NCI-H2029 (cell line): ENCODE data around the gene APOL3.
"Not testable (repeated sequence)": the region's sequence is repeated elsewhere in the genome, so short reads cannot be mapped to it uniquely, and the experiment has no call there.

ENCODE experiments used
- DNase-seq: peaks from one replicate; lab custom pipeline; 2025; lab: John Stamatoyannopoulos, UW

Gene APOL3

DNA sequence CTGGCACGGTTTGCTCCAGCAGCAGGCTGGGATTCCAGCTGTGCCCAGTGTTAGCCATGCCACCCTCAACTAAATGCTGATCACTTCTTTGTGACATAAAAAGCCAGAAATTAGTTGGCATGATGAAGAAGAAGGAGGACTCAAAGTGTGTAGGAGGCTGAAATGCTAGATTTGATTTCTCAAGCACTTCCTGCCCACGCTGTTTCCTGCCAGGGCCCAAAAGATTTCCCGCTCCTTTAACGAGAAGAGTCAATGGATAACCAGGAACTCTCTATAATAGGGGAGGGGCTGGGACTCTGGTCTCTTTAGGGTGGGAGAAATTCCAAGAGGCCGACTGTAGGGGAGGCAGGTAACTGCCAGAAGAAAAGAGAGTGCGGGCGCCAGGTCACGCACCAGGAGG, 26.4 kb downstream of the APOL3 start:
- no peak for DNase-seq

DNA sequence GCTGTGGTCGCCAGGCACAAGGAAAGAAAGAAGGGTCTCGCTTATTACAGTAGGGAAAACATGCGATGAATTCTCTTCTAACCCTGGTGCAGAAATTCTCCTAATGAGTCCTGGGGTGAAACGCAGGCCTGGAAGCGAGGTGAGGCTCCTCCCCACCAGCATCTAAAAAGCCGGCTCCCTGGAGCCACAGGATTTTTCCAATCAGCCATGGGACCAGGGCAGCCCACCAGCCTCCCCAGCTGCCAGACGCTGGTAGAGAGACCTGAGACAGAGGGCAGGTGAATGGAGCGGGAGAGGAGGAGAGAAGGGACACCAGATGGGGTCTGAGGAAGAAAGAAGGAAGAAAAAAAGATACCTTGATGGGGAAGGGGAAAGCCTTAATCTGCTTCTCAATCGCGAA, 28.6 kb downstream of the APOL3 start:
- no peak for DNase-seq

DNA sequence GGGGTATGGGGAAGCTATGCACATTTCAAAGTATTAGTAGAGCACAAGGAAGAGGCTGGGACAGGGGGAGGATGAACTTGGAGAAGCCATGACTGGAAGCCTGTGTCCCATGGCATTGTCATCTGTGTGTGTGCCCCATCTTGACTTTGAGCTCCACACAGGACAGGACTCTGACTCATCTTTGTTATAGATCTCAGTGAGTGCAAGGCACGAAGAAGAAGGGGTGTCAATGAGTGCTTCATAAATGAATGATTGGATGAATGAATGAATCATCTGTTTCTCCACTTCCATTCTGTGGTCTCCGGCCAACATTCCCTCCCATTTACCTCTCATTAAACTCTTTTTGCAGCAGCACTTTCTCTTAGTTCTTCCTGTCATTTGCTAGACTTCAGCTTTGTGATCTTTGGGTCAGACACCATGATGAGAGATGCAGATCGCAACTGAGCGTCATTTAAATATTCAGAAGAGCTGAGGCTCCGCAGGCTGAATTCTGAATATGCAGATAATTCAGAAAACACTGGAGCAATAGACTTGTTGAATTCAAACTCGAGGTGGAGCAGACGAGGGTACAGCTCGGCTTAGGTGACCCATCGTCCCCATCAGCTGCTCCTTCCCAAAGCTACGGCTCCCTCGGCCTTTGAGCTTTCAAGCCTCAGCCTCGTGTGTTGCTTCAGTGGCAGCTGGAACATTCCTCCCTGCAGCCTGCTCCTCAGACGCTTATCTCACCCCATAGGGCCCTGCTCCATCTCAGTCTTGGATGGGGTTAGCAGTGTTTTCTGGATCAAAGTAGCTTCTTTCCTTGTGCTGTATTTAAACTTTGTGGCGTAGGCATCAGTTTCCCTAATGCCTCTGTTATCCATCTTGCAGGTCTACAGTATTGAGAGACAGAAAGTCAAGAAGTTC, 30.8 kb downstream of the APOL3 start:
- no peak for DNase-seq

DNA sequence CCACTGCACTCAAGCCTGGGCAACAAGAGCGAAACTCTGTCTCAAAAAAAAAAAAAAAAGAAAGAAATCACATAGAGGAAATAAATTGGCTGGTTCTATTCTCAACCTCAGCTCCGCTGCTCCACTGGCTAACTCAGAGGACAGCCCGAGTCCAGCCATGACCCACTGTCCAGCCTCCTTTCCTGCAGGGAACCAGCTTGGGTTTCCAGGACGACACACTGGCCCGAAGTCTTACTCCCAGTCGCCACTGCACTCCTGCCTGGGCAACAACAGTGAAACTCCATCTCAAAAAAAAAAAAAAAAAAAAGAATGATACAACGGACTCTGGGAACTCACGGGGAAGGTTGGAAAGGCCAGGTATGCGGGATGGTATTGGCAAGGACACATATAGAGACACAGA, 31.5 kb downstream of the APOL3 start:
- DNase-seq, result no peak

DNA sequence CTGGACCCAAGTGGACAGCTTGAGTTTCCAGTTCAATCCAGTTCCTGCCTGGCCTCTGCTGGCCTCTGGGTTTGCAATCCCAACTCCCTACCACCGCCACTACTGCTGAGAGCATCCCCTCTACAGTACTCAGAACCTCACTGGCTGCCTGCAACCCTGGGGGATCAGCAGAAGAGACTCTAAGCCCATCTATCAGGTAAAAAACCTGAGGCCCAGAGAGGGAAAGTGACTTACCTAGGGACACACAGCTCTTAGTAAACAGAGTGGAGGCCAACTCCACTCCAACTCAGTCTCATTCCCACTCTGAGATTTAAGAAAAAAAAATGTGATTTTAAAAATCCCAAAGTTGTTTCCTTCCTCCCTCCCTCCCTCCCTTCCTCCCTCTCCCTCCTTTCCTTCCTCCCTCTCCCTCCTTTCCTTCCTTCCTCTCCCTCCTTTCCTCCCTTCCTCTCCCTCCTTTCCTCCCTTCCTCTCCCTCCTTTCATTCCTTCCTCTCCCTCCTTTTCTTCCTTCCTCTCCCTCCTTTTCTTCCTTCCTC, 34.5 kb downstream of the APOL3 start:
- DNase-seq, result no peak

DNA sequence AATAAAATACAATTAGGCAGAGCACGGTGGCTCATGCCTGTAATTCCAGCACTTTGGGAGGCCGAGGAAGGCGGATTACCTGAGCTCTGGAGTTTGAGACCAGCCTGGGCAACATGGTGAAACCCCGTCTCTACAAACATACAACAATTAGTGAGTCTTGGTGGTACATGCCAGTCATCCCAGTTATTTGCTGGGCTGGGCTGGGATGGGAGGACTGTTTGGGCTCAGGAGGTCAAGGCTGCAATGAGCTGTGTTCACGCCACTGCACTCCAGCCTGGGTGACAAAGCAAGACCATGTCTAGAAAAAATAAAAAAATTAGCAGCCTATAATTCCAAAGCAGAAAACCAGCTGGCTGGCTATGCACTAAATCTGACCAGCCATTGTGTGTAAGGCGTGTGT, 35.1 kb downstream of the APOL3 start:
- DNase-seq, result no peak

DNA sequence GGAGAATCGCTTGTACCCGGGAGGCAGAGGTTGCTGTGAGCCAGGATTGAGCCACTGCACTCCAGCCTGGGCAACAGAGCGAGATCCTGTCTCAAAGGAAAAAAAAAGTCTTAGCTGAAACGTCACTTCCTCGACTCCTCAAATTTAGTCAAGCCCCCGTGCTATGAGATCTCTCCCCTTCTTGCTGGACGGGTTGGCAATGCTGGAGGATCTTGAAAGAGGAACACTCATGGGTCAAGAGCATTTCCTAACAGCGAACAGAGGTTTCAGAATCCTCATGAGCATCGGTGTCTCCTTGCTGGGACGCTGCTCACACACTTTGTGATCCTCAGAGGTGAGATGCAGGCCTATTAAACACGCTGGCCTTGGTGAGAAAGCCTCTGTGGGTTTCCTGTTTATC, 35.9 kb downstream of the APOL3 start:
- DNase-seq, result no peak

DNA sequence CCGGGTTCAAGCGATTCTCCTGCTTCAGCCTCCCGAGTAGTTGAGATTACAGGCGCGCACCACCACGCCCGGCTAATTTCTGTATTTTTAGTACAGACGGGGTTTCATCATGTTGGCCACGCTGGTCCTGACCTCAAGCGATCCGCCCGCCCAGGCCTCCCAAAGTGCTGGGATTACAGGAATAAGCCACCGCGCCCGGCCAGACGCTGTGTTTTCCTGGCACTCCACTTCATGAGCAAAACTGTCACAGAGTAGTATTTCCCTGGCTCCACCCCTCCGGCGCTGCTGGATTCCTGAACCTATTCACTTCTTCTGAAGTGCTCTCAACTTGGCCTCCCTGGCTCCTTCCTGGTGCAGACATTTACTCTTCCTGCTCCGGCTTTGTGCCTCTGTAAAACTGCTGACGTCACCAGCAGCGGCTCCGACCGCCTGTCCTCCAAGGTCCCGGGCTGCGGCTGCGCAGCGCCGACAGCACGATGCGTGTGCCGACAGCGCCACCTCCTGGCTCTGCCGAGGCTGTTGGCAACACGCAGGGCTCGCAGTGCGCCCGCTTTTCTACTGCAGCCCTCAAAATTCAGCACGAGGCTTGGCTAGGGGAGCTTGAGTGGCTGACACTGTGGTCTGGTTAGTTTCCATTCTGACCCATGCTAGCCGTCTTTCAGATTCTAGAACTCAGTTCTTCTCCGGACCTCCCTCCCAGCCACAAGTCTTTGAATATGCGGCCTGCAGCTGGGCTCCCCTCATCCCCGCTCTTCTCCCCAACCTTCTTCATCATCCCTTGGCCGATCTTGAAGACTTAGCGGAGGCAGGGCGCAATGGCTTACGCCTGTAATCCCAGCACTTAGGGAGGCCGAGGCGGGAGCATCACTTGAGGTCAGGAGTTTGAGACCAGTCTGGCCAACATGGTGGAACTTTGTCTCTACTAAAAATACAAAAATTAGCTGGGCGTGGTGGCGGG, 36.6 kb downstream of the APOL3 start:
- DNase-seq, result peak; percentile 97

DNA sequence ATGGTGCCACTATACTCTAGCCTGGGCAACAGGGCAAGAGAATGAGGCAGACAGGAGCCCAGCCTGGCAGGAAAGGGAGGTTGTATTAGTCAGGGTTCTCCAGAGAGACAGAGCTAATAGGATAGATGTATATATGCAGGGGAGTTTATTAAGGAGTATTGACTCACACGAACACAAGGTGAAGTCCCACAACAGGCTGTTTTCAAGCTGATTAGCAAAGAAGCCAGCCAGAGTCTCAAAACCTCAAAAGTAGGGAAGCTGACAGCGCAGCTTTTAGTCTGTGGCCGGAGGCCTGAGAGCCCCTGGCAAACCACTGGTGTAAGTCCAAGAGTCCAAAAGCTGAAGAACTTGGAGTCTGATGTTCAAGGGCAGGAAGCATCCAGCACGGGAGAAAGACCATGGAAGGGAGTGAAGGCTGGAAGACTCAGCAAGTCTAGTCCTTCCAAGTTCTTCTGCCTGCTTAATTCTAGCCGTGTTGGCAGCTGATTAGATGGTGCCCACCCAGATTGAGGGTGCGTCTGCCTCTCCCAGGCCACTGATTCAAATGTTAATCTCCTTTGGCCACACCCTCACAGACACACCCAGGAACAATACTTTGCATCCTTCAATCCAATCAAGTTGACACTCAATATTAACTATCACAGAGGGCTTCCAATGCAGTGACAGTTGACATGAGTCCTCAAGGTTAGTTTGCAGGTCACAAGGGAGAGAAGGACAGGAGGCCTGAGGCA, 39.8 kb downstream of the APOL3 start:
- not testable (repeated sequence) for DNase-seq

DNA sequence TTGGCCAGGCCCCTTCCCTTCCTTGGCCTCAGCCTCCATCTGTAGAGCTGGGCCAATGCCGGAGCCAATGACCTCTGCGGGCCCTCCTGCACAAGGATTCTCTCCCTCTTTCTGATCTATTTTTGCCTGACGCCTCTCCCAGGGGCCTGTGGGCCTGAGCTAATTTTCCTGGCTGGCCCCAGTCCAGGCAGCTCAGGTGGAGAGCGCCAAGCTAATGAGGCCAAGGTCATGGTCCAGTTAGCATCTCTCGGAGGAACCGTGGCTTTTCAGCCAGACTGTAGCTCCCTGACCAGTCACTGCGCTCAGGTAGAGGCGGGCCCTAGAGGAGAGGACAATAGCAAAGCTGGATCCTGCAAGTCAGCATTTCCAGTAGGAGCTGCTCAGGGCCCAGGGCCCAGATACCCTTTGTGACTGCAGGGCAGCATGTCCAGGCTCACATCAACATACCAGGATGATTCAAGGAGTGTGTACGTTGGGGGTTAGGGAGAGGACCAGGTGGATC, 43.5 kb downstream of the APOL3 start:
- DNase-seq, result no peak

DNA sequence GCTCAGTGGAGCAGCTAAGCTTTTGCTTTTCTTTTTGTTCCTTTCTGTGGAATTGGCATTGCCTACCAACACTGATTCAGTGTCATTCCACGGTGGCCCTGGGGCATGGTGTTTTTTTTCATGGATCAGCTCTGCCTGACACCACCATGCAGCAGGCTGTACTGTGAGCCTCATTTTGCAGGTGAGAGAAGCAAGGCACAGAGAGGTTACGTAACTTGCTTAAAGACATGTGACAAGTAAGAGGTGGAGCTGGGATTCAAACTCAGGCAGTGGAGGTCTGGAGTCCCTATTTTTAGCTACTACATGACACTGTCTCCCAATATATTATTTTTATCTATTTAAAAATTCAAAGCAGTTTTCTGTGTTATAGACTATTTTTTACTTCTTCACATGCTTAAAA, 44.4 kb downstream of the APOL3 start:
- no peak for DNase-seq

DNA sequence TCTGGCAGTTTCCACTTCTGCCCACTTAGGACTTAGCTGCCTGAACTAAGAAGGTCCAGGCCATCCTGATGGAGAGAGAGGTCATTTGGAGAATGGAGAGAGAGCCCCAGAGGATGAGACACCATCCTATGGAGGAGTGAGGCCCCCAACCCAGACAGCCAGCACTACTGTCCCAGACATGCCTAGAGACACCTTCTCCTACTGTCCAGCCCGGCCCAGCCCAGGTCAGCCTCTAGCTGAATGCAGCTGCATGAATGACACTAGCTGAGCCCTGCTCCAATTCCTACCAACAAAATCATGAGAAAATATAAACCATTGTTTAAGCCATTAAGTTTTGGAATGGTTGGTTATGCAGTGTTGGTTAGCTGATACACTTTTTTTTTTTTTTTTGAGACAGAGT, 47.4 kb downstream of the APOL3 start:
- DNase-seq, result no peak

DNA sequence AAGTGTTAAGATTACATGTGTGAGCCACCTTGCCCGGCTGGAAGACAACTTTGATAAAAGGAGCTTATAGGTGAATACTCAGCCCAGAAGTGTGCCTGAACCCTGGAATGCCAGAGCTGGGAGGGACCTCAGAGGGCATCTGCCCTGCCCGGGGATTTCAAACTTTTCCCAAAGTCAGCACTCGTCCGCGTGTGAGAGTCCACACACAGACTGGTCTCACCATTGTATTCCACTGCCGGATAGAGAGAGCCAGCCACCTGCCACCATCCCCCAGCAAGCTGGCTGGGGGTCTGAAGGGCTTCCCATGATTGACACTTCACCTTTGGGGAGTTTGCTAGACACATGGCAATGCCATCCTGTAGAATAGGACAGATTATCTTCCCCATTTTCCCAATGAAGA, 49.2 kb downstream of the APOL3 start:
- DNase-seq, result no peak

DNA sequence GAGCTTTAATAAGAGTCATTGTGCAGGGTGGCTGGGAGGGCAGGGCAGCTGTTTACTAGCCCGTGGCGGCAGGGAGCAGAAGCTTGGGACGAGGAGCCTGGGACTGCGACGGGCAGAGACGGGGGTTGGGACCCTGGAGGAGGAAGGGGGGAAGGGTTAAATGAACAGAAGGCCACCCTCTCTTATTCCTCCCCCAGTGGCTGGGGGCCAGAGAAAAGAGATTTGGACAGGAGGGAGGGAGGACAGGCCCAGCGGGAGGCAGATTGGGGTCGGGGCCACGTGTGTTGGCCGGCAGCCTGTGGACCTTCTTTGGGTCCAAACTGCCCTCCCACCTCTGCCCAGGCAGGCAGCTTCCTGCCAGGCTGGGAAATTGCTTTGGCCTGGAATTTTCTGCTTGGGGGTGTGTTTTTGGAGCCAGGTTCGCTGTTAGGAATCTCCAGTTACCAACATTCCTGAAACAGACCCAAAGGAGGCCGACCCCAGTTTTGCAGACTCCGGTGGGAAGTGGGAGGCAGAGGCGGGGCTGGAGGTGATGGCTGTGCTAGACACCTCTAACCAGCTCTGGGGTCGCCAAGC, 50.2 kb downstream of the APOL3 start:
- no peak for DNase-seq

DNA sequence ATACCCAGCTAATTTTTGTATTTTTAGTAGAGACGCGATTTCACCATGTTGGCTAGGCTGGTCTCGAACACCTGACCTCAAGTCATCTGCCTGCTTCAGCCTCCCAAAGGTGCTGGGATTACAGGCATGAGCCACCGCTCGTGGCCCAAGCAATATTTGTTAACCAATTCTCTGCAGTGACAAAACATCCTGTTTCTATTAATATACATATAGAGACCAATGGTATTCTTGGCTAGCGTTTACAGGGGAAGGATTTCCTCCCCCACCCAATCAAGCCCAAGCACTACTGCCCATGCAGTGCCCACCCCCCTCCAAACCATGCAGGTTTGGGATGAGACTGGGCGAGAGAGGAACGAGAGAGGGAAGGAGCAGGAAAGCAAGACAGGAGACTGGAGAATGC, 53.1 kb downstream of the APOL3 start:
- DNase-seq, result no peak

DNA sequence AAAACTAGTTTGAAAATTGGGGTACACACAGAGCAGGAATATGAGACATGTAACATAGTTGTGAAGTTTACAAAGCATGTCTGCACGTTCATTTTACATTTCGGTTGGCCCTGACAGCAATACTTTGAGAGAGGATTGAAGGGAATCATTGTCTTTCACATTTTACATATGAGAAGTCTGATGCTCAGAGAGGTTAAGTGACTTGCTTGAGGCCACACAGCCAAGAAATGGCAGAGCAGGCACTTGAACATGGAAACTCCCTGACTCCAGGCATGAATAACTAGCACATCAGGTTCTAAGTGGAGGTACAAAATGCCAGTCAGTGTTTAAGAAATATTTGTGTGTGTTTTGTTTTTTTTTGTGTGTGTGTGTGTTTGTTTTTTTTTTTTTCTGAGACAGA, 53.6 kb downstream of the APOL3 start:
- DNase-seq, result no peak

DNA sequence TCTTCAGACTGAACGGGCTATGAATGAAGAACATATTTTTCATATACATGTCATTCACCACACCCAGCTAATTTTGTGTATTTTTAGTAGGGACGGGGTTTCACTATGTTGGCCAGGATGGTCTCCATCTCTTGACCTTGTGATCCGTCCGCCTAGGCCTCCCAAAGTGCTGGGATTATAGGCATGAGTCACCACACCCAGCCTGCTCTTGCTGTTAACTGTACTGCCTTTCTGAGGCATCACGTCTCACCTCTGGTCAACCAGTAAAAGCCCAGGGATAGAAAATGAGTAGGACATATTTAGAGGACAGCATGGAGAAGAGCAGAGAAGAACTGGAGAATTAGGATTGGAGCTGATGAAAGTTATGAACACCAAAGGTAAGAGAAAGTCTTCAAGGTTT, 55.6 kb downstream of the APOL3 start:
- DNase-seq, result no peak

DNA sequence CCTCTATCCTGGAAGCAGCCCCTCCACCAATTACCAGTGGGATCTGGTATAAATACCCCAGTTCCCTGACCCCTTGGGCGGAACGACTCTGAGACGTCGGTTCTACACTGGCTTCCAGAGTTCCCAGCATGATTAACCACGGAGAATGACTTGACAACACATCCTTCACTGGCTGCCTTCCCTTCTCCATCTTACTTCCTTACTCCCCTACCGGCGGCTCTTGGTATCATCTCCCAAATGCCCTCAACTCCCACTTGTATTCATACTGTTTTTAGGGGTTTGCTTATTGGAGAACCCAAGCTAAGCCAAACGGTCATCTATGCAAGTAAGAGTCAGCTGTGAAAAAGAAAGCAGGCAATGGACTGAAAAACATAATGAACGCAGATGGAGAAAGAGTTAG, 56.1 kb downstream of the APOL3 start:
- DNase-seq, result no peak

DNA sequence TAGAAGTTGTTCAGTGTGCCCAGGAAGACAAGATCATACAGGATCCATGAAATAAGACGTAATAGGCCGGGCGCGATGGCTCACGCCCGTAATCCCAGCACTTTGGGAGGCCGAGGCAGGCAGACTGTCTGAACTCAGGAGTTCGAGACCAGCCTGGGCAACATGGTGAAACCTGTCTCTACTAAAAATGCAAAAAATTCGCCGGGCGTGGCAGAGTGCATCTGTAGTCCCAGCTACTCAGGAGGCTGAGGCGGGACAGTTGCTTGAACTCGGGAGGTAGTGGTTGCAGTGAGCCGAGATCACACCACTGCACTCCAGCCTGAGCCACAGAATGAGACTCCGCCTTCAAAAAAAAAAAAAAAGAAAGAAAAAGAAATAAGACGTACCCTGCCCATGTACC, 56.7 kb downstream of the APOL3 start:
- DNase-seq, result no peak

DNA sequence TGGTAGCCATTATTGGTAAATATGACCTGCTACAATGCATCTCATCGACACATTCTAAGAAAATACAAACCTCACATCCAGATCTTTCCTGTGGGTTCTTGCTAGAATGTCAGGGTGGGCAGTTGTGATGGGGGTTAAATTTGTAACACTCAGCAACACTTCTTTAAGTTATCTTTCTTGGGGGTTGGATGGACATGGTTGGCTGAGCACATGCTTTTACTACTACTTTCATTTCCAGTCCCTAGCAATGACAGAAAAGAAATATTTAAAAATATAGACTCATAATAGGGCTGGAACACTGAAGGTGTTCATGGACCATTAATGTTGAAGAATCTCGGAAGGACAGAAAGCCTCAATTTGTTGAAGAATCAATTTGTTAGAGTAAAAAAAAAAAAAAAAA, 57.6 kb downstream of the APOL3 start:
- DNase-seq, result no peak

DNA sequence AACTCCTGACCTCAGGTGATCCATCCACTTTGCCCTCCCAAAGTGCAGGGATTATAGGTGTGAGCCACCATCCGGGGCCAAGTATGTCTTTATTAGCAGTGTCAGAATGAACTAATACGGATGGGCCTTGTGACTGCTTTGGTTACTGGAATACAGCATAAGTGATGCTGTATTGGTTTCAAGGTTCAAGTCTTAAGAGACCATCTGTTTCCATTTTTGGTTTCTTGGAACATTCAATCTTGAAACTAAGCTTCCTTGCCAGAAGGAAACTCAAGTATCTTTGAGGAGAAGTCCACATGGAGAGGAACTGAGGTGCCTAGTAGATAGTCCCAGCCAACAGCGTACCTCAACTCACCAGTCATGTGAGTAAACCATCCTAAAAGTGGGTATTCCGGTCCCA, 58.8 kb downstream of the APOL3 start:
- no peak for DNase-seq

DNA sequence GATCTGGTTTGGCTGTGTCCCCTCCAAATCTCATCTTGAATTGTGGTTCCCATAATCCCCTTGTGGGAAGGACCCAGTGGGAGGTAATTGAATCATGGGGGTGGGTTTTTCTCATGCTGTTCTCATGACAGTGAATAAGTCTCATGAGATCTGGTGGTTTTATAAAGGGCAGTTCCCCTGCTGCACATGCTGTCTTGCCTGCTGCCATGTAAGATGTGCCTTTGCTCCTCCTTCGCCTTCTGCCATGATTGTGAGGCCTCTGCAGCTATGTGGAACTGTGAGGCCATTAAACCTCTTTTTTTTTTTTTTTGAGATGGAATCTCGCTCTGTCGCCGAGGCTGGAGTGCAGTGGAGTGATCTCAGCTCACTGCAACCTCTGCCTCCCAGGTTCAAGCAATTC, 59.6 kb downstream of the APOL3 start:
- not testable (repeated sequence) for DNase-seq
